K562 (cell line): ENCODE measurements around the gene DBP. TPM values are rescaled to one million over a fixed set of nuclear protein-coding genes. Genes with fewer than 3 reads are reported as not detected.

Experiments
- BRD9 ChIP-seq: fragments of 450-650 bp; IDR thresholded peaks from 2 replicates; pipeline ENCODE4 v1.6.1; 2018; ENCODE audit warnings: low read depth; ENCODE audit not compliant: partially characterized antibody
- CAMTA2 ChIP-seq: fragments of 250-450 bp; sonication (Bioruptor Pico); conservative IDR thresholded peaks from 2 replicates; pipeline ENCODE4 v1.5.1; 2022
- FOXM1 ChIP-seq, 2 experiments: fragments of 450-650 bp in 1 of 2; sonication (generic) in 1 of 2; formaldehyde crosslinking in 1 of 2; IDR thresholded peaks; 2 replicates each; pipeline versions ENCODE4 v1.6.1 to v1.9.0; 2017 to 2022; ENCODE audit warnings: low read depth in 2 of 2, mild to moderate bottlenecking in 2 of 2, missing genetic modification reagents in 1 of 2, moderate library complexity in 1 of 2
- HCFC1 ChIP-seq: IDR thresholded peaks from 2 replicates; pipeline ENCODE4 v1.6.1; 2012; ENCODE audit warnings: low read depth, low read length, improper control_type of control experiment
- HDAC1 ChIP-seq, 2 experiments: fragments of 450-650 bp; IDR thresholded peaks; 2 replicates each; pipeline ENCODE4 v1.6.1; 2016 to 2017; ENCODE audit warnings: inconsistent platforms in 1 of 2, mild to moderate bottlenecking in 1 of 2, moderate library complexity in 1 of 2
- PHF20 ChIP-seq: fragments of 450-650 bp; IDR thresholded peaks from 2 replicates; pipeline ENCODE4 v1.6.1; 2018; ENCODE audit not compliant: partially characterized antibody
- RBM14 ChIP-seq: fragments of 200-400 bp; formaldehyde crosslinking; IDR thresholded peaks from 2 replicates; pipeline ENCODE4 v1.6.1; 2018; ENCODE audit warnings: low read depth, mild to moderate bottlenecking, low read length, moderate library complexity, borderline replicate concordance; ENCODE audit not compliant: insufficient read depth
- SMC3 ChIP-seq: conservative IDR thresholded peaks from 2 replicates; pipeline ENCODE4 v1.6.1; 2011; ENCODE audit warnings: low read depth, low read length, improper control_type of control experiment; ENCODE audit not compliant: insufficient read depth
- ZFP36 ChIP-seq: fragments of 150-350 bp; IDR thresholded peaks from 2 replicates; pipeline ENCODE4 v1.6.1; 2018; ENCODE audit warnings: low read length, low read depth; ENCODE audit not compliant: partially characterized antibody
- ZNF41 ChIP-seq: fragments of 250-450 bp; sonication (Bioruptor Pico); conservative IDR thresholded peaks from 2 replicates; pipeline ENCODE4 v1.4.0; 2020; ENCODE audit warnings: mild to moderate bottlenecking
- polyA plus RNA-seq, 8 experiments: library from polyadenylated mRNA; depleted of rRNA in 4 of 8; stranded (reverse) in 5 of 8; unstranded in 3 of 8; fragments of >200 nt; fragmentation: Nextera tagmentation in 2 of 8; fragmentation: Illumina TruSeq in 1 of 8; extraction: Ambion mirVana in 2 of 8; extraction: Trizol in 1 of 8; gene quantifications; 2 replicates each; pipeline versions ENCODE4 v1.2.1 to v1.2.3, GENCODE V29; 2011 to 2014; ENCODE audit warnings: inconsistent platforms in 1 of 8, missing spikeins in 1 of 8
- total RNA-seq, 7 experiments: library from RNA; depleted of rRNA in 6 of 7; stranded (reverse); fragments of >200 nt in 6 of 7; fragmentation: Illumina TruSeq in 2 of 7; extraction: Trizol in 2 of 7; gene quantifications; 2 replicates each; pipeline versions ENCODE4 v1.2.1 to v1.2.3, GENCODE V29; 2011 to 2021; ENCODE audit warnings: low replicate concordance in 1 of 7
- TF ChIP-seq, protein P1 (sequence below), 3 experiments: fragments of 200-800 bp in 1 of 3; fragments of 250-450 bp in 1 of 3; fragments of 450-650 bp in 1 of 3; sonication (Bioruptor Pico) in 1 of 3; sonication (Bioruptor generic) in 1 of 3; formaldehyde crosslinking in 1 of 3; IDR thresholded peaks; 2 replicates each; pipeline versions ENCODE4 v1.6.1 to v1.8.0; 2016 to 2022; ENCODE audit warnings: mild to moderate bottlenecking in 2 of 3, missing genetic modification characterization in 2 of 3, missing compliant biosample characterization in 1 of 3, moderate library complexity in 1 of 3
- TF ChIP-seq, protein P2 (sequence below): fragments of 450-650 bp; formaldehyde crosslinking; IDR thresholded peaks from 2 replicates; pipeline ENCODE4 v1.4.0; 2022; ENCODE audit warnings: missing genetic modification characterization
- TF ChIP-seq, protein P3 (sequence below): fragments of 200-800 bp; sonication (Bioruptor generic); IDR thresholded peaks from 2 replicates; pipeline ENCODE4 v1.6.1; 2017; ENCODE audit warnings: missing genetic modification characterization, missing compliant biosample characterization
- TF ChIP-seq, protein P4 (sequence below): fragments of 200-400 bp; formaldehyde crosslinking; IDR thresholded peaks from 2 replicates; pipeline ENCODE4 v1.6.1; 2017; ENCODE audit warnings: mild to moderate bottlenecking, low read depth, low read length, moderate library complexity

DBP gene
- total and polyA plus RNA-seq, 9 of the 15 experiments (the other 6 are each of a cell fraction or from before 2014, with no cell fraction given) = 0.25 to 5.5 (median 1.8) TPM

DNA sequence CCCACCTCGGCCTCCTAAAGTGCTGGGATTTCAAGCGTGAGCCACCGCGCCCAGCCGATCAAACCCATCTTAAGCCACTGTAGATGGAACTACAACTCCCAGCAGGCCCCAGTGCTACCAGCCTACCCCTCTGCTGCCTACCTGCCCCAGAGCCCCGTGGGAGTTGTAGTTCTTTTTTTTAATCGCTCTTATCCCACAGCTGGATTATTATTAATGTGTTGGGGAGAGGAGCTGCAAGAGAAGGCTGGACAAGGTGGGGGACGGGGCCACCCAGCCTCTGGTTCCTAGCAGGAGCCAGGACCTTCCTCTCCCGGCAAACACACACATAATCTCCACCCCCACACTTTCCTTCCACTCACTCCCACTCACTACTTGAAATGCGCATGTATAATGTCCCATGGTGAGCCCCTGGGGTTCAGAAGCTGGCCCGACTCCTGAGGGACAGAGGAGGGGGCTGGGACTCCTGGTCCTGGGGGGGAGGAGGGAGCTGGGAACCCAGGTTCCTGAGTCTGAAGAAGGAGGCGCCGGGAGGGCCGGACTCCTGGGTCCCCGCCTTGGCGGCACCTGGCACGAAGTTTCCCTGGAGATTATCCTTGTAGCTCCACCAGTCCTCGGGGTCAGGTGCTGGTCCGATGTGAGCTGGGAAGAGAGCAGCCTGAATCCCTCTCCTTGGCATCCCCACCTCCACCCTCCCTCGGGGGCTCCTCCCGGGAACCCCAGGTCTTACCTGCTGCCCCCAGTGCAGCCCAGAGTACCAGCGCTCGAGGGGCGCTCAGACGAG, 7.8 kb upstream of the DBP start (continued):
- TF ChIP-seq ZFP36 = no peak
- TF ChIP-seq, protein P1, sequence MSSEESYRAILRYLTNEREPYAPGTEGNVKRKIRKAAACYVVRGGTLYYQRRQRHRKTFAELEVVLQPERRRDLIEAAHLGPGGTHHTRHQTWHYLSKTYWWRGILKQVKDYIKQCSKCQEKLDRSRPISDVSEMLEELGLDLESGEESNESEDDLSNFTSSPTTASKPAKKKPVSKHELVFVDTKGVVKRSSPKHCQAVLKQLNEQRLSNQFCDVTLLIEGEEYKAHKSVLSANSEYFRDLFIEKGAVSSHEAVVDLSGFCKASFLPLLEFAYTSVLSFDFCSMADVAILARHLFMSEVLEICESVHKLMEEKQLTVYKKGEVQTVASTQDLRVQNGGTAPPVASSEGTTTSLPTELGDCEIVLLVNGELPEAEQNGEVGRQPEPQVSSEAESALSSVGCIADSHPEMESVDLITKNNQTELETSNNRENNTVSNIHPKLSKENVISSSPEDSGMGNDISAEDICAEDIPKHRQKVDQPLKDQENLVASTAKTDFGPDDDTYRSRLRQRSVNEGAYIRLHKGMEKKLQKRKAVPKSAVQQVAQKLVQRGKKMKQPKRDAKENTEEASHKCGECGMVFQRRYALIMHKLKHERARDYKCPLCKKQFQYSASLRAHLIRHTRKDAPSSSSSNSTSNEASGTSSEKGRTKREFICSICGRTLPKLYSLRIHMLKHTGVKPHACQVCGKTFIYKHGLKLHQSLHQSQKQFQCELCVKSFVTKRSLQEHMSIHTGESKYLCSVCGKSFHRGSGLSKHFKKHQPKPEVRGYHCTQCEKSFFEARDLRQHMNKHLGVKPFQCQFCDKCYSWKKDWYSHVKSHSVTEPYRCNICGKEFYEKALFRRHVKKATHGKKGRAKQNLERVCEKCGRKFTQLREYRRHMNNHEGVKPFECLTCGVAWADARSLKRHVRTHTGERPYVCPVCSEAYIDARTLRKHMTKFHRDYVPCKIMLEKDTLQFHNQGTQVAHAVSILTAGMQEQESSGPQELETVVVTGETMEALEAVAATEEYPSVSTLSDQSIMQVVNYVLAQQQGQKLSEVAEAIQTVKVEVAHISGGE (CRISPR knock-in tag; IDR thresholded peaks at IDR 0.05) = peak in 1 of 3 experiments; percentile 85; a peak in 2 of 6 replicates
- TF ChIP-seq, protein P2, sequence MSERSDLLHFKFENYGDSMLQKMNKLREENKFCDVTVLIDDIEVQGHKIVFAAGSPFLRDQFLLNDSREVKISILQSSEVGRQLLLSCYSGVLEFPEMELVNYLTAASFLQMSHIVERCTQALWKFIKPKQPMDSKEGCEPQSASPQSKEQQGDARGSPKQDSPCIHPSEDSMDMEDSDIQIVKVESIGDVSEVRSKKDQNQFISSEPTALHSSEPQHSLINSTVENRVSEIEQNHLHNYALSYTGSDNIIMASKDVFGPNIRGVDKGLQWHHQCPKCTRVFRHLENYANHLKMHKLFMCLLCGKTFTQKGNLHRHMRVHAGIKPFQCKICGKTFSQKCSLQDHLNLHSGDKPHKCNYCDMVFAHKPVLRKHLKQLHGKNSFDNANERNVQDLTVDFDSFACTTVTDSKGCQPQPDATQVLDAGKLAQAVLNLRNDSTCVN = no peak
- TF ChIP-seq SMC3 = no peak
- TF ChIP-seq, protein P3, sequence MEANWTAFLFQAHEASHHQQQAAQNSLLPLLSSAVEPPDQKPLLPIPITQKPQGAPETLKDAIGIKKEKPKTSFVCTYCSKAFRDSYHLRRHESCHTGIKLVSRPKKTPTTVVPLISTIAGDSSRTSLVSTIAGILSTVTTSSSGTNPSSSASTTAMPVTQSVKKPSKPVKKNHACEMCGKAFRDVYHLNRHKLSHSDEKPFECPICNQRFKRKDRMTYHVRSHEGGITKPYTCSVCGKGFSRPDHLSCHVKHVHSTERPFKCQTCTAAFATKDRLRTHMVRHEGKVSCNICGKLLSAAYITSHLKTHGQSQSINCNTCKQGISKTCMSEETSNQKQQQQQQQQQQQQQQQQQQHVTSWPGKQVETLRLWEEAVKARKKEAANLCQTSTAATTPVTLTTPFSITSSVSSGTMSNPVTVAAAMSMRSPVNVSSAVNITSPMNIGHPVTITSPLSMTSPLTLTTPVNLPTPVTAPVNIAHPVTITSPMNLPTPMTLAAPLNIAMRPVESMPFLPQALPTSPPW (CRISPR knock-in tag) = peak; percentile 75
- TF ChIP-seq HDAC1 (IDR thresholded peaks at IDR 0.05) = 0 out of 4 replicates have a peak, but pooled peaks of 1 of the 2 experiments have one; percentile 18
- TF ChIP-seq CAMTA2 = no peak
- TF ChIP-seq HCFC1 = peak; percentile 99
- no peak for TF ChIP-seq BRD9
- TF ChIP-seq, protein P4, sequence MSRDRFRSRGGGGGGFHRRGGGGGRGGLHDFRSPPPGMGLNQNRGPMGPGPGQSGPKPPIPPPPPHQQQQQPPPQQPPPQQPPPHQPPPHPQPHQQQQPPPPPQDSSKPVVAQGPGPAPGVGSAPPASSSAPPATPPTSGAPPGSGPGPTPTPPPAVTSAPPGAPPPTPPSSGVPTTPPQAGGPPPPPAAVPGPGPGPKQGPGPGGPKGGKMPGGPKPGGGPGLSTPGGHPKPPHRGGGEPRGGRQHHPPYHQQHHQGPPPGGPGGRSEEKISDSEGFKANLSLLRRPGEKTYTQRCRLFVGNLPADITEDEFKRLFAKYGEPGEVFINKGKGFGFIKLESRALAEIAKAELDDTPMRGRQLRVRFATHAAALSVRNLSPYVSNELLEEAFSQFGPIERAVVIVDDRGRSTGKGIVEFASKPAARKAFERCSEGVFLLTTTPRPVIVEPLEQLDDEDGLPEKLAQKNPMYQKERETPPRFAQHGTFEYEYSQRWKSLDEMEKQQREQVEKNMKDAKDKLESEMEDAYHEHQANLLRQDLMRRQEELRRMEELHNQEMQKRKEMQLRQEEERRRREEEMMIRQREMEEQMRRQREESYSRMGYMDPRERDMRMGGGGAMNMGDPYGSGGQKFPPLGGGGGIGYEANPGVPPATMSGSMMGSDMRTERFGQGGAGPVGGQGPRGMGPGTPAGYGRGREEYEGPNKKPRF = no peak
- 0 out of 2 replicates have a peak, but pooled peaks have one; percentile 34 for TF ChIP-seq ZNF41 (CRISPR knock-in tag)
- no peak for TF ChIP-seq FOXM1 (IDR thresholded peaks at IDR 0.05; ENCODE audit: low read depth)
- TF ChIP-seq FOXM1 (CRISPR knock-in tag; IDR thresholded peaks at IDR 0.05; ENCODE audit: low read depth) = no peak
- no peak for TF ChIP-seq RBM14
- TF ChIP-seq PHF20 = no peak
